MM.1S (cell line): ENCODE data around the gene HEATR1.

ENCODE experiments used
- DNase-seq: peaks from one replicate; pipeline ENCODE4 v3.0.0-alpha.2; 2015
- H2AFZ ChIP-seq: fragments of 300-600 bp; sonication (generic); 2 replicates; pipeline ENCODE4 v1.6.0; 2016; ENCODE audit warnings: antibody characterized with exemption, low read length
- H3F3A ChIP-seq: fragments of 300-600 bp; sonication (generic); 2 replicates; pipeline ENCODE4 v1.6.1; 2016; ENCODE audit warnings: mild to moderate bottlenecking, antibody characterized with exemption, low read length, moderate library complexity, mixed read lengths; ENCODE audit not compliant: insufficient read depth
- H3K27ac ChIP-seq: fragments of 300-600 bp; sonication (generic); 2 replicates; pipeline ENCODE4 v1.5.1; 2016; ENCODE audit warnings: mild to moderate bottlenecking, low read length
- H3K27me3 ChIP-seq: fragments of 300-600 bp; sonication (generic); replicated peaks from 2 replicates; pipeline ENCODE4 v1.6.0; 2016; ENCODE audit warnings: low read length; ENCODE audit not compliant: insufficient read depth
- H3K36me3 ChIP-seq: fragments of 300-600 bp; sonication (generic); replicated peaks from 2 replicates; pipeline ENCODE4 v1.6.1; 2016; ENCODE audit warnings: mild to moderate bottlenecking, low read length, mixed read lengths; ENCODE audit not compliant: insufficient read depth
- H3K4me1 ChIP-seq: fragments of 300-600 bp; sonication (generic); 2 replicates; pipeline ENCODE4 v1.6.1; 2016; ENCODE audit warnings: low read length, mixed read lengths
- H3K4me2 ChIP-seq: fragments of 300-600 bp; sonication (generic); 2 replicates; pipeline ENCODE4 v1.6.0; 2016; ENCODE audit warnings: low read depth, low read length
- H3K4me3 ChIP-seq: fragments of 300-600 bp; sonication (generic); 2 replicates; pipeline ENCODE4 v1.5.1; 2016; ENCODE audit warnings: low read length, mixed read lengths
- H3K79me2 ChIP-seq: fragments of 300-600 bp; sonication (generic); 2 replicates; pipeline ENCODE4 v1.6.1; 2016; ENCODE audit warnings: mixed run types, low read length, mixed read lengths
- H3K9ac ChIP-seq: fragments of 300-600 bp; sonication (generic); 2 replicates; pipeline ENCODE4 v1.6.1; 2016; ENCODE audit warnings: low read length, mixed read lengths
- H3K9me2 ChIP-seq: fragments of 300-600 bp; sonication (generic); replicated peaks from 2 replicates; pipeline ENCODE4 v1.6.1; 2016; ENCODE audit warnings: mild to moderate bottlenecking, low read length, mixed read lengths; ENCODE audit not compliant: insufficient read depth
- H3K9me3 ChIP-seq: fragments of 300-600 bp; sonication (generic); replicated peaks from 2 replicates; pipeline ENCODE4 v1.6.1; 2016; ENCODE audit warnings: mild to moderate bottlenecking, low read length, mixed read lengths; ENCODE audit not compliant: insufficient read depth
- H4K20me1 ChIP-seq: fragments of 300-600 bp; sonication (generic); 2 replicates; pipeline ENCODE4 v1.6.1; 2016; ENCODE audit warnings: mild to moderate bottlenecking, low read length, moderate library complexity, mixed read lengths; ENCODE audit not compliant: insufficient read depth
- CTCF ChIP-seq: fragments of 300-600 bp; sonication (generic); IDR thresholded peaks from 2 replicates; pipeline ENCODE4 v1.5.1; 2016; ENCODE audit warnings: antibody characterized with exemption, low read length, mixed read lengths
- EZH2 ChIP-seq: fragments of 300-600 bp; sonication (generic); optimal IDR thresholded peaks from 2 replicates; pipeline ENCODE3; 2017; ENCODE audit warnings: low read depth, mild to moderate bottlenecking, antibody characterized with exemption, low read length, mixed read lengths
- EZH2phosphoT487 ChIP-seq: fragments of 300-600 bp; sonication (generic); IDR thresholded peaks from 2 replicates; pipeline ENCODE4 v1.6.1; 2018; ENCODE audit warnings: antibody characterized with exemption, low read length

The HEATR1 gene

GRCh38 chr1:236636017-236636416, 31.7 kb upstream of the HEATR1 start:
- H3F3A ChIP-seq: no peaks in the 10 kb centered on the region
- H3K27me3 ChIP-seq: no peaks in the 10 kb centered on the region
- H3K9me3 ChIP-seq: no peaks in the 10 kb centered on the region
- no peak overlapping the region for H3K4me2 ChIP-seq
- H3K9me2 ChIP-seq: no peaks in the 10 kb centered on the region
- no peak overlapping the region for H3K4me3 ChIP-seq
- TF ChIP-seq EZH2phosphoT487 (no peak), CTCF (no peak), EZH2 (no peak)
- H3K79me2 ChIP-seq: no peaks in the 10 kb centered on the region
- H3K36me3 ChIP-seq: no peaks in the 10 kb centered on the region
- H3K27ac ChIP-seq: no peak overlapping the region
- H3K9ac ChIP-seq: no peak overlapping the region
- H4K20me1 ChIP-seq: no peaks in the 10 kb centered on the region
- H3K4me1 ChIP-seq: no peaks in the 10 kb centered on the region
- DNase-seq: no peak
- H2AFZ ChIP-seq: no peak overlapping the region

- no peaks in the 10 kb centered on the region for H3F3A ChIP-seq
- no peaks in the 10 kb centered on the region for H3K79me2 ChIP-seq
- no peaks in the 10 kb centered on the region for H3K4me1 ChIP-seq
- no peaks in the 10 kb centered on the region for H3K9me3 ChIP-seq
- no peaks in the 10 kb centered on the region for H3K27me3 ChIP-seq
- no peak overlapping the region for H3K4me3 ChIP-seq
- no peaks in the 10 kb centered on the region for H4K20me1 ChIP-seq
- no peak for TF ChIP-seq EZH2phosphoT487
- no peak for TF ChIP-seq EZH2
- DNase-seq: no peak
- H3K9me2 ChIP-seq: no peaks in the 10 kb centered on the region
- no peaks in the 10 kb centered on the region for H3K36me3 ChIP-seq
- H3K27ac ChIP-seq: no peak overlapping the region
- H3K4me2 ChIP-seq: no peak overlapping the region
- H2AFZ ChIP-seq: no peak overlapping the region
- no peak overlapping the region for H3K9ac ChIP-seq
Measured at GRCh38 chr1:236627727-236628408, 23.6 kb upstream of the HEATR1 start.

GRCh38 chr1:236623371-236624166, 19.3 kb upstream of the HEATR1 start:
- no peak overlapping the region for H3K4me3 ChIP-seq
- H3K27ac ChIP-seq: no peak overlapping the region
- no peaks in the 10 kb centered on the region for H3K9me3 ChIP-seq
- no peaks in the 10 kb centered on the region for H3K36me3 ChIP-seq
- no peaks in the 10 kb centered on the region for H3K9me2 ChIP-seq
- no peak for DNase-seq
- no peaks in the 10 kb centered on the region for H3F3A ChIP-seq
- H3K9ac ChIP-seq: no peak overlapping the region
- TF ChIP-seq EZH2phosphoT487 (no peak), CTCF (no peak), EZH2 (no peak)
- H3K27me3 ChIP-seq: no peaks in the 10 kb centered on the region
- H2AFZ ChIP-seq: no peak overlapping the region
- H4K20me1 ChIP-seq: no peaks in the 10 kb centered on the region
- no peaks in the 10 kb centered on the region for H3K4me1 ChIP-seq
- H3K4me2 ChIP-seq: no peak overlapping the region
- no peaks in the 10 kb centered on the region for H3K79me2 ChIP-seq

GRCh38 chr1:236622407-236622806, 18.1 kb upstream of the HEATR1 start:
- DNase-seq: no peak
- H4K20me1 ChIP-seq: no peaks in the 10 kb centered on the region
- H3K9me2 ChIP-seq: no peaks in the 10 kb centered on the region
- H3K4me1 ChIP-seq: no peaks in the 10 kb centered on the region
- no peak for TF ChIP-seq EZH2phosphoT487
- no peak for TF ChIP-seq EZH2
- TF ChIP-seq CTCF: no peak
- H3K27ac ChIP-seq: no peak overlapping the region
- H3F3A ChIP-seq: no peaks in the 10 kb centered on the region
- no peak overlapping the region for H3K9ac ChIP-seq
- no peak overlapping the region for H3K4me2 ChIP-seq
- no peaks in the 10 kb centered on the region for H3K9me3 ChIP-seq
- no peaks in the 10 kb centered on the region for H3K79me2 ChIP-seq
- no peaks in the 10 kb centered on the region for H3K27me3 ChIP-seq
- H3K4me3 ChIP-seq: no peak overlapping the region
- no peaks in the 10 kb centered on the region for H3K36me3 ChIP-seq
- no peak overlapping the region for H2AFZ ChIP-seq
